GM19240 (cell line): ENCODE measurements around the gene EDN2.

Experiments
- DNase-seq: peaks from one replicate; pipeline ENCODE4 v3.0.0; 2011; ENCODE audit warnings: low spot score; ENCODE audit not compliant: insufficient read length

Gene EDN2

GRCh38 chr1:41439234-41439633 is 45.2 kb downstream of the EDN2 start:
- no peak for DNase-seq

DNA sequence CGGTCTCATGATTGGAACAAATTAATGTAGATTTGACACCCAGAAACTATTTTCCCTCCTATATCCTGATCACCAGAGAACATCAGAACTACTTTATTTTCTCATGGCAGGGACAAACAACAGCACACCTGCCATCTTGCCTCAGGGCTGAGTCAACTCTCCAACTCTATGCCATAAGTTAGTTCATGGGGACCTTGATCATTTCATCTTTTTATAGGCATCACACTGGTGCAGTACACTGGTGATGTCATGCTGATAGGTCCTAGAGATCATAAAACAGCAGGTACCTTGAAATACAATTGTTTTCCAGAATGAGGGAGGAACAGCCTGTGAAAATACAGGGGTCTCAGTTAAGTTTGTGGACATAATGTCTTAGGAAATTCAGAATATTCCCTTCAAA is 45.8 kb downstream of the EDN2 start:
- DNase-seq, result no peak

DNA sequence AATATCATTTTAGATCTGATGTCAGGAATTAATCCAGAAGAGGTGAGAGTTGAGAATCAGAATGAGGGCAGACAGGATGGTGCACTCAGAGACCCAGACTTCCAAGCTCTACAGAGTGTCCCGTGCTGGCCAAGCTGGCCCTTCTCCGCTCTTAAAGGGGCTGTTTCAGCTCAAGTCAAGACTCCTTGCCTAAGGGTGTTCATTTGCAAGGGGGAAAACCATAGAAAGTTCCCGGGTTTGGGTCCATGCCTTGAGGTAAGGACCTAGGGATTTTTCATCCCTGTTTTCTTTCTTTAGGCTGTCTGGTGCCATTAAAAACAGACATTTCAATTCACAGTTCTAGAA is 47.5 kb downstream of the EDN2 start:
- DNase-seq, result no peak

- DNase-seq, result no peak
Observed at GRCh38 chr1:41436281-41437010, 48.0 kb downstream of the EDN2 start.

DNA sequence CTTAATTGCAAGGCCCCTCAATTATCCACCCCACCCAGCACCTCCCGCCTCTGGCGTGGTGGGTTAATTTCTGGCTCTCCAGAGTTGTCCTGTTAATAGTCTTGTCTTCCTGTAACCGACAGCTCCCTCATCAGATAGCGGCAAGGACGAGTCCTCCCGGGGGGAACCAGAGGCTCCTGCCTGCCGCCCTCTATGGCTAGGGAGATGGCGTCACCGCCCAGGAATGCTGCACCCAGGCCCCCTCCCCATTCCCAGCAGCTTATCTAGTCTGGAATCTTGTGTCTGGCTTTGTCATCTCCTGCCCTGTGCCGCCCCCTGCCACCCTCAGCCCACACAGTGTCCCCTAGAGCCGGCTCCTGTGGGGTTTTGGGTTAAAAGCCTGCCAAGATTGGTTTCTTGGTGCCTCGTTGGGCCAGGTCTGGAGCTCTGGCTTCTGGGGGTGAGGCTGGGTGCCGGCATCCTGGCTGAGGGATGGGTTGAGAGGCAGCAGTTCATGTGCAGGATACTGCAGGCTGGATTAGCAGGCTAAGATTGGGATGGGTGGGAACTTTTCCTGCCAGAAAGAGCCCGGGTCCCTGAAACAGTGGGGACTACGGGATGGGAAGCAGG is 48.8 kb downstream of the EDN2 start:
- no peak for DNase-seq

DNA sequence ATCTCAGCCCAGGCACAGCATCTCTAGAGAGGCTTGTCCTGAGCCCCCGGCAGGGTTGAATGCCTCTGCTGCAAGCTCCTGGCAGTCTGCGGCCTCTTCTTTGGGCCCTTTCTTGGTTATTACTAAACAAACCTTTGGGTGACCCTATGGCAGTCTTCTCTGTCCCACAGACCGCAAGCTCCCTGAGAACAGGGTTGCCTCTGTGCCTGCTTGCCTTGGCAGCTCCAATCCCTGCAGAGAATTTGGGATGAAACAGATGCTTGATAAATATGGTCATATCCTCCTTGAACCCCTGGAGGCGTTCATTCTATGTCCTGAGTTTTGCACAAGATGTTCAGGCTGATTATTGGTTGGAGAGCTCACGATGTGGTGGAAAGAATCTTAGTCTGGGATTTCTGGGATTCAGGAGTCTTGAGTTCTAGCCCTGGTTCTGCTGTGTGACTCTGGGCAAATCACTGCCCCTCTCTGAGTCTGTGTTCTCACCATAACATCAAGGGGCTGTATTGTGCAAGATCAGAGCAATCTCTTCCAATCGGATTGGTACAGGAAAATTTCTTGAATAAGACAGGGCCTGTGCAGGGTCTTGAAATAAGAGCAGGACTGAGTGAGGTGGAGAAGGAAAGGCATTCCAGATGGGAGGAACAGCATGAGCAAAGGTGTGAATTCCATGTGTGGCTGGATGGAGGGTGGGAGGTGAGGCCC is 49.6 kb downstream of the EDN2 start:
- DNase-seq, result no peak

- DNase-seq, result no peak
Observed at GRCh38 chr1:41434306-41434705, 50.2 kb downstream of the EDN2 start.

- DNase-seq, result no peak
Observed at GRCh38 chr1:41433501-41433900, 51.0 kb downstream of the EDN2 start.

- peak; percentile 83 for DNase-seq
Observed at GRCh38 chr1:41432481-41433280, 51.8 kb downstream of the EDN2 start.

DNA sequence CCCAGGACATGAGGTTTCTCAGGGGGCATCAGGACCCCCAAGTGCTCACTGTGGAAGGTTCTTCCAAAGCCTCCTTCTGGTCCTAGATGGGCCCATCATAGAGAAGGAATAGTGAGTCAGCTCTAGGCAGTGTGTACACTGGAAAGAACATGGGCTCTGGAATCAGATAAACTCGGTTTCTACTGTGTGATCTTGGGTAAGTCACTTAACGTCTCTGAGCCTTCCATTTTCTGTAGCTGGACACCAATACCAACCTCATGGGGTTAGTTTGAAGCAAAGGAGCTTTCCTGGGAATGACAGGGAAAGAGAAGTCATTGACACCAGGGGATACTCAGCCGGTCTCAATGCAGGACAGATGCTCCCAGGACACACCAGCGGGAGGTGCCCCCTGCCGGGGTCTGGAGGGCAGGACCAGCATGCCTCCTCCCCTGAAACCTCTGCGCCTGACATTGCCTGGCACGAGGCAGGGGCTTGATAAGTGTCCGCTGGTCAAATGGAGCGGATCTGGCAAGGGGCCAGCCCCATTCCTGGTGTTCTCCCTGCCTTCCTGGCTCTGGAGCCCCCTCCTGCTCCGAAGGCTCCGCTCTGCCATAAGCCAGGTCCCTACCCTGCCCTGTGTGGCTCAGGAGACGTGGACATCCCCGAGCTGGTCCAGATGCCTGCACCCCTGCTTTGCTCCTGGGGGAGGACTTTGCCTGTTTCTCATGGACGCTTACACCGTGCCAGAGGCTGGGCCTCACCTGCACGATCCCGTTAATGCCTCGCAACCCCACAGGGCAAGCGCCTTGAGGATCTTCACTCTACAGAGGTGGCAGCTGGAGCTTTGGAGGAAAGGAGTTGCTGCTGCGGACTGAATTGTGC is 52.8 kb downstream of the EDN2 start:
- DNase-seq, result no peak

- no peak for DNase-seq
Observed at GRCh38 chr1:41430582-41430981, 53.9 kb downstream of the EDN2 start.

- DNase-seq, result no peak
Observed at GRCh38 chr1:41430069-41430468, 54.4 kb downstream of the EDN2 start.

- DNase-seq, result no peak
Observed at GRCh38 chr1:41429641-41430035, 54.8 kb downstream of the EDN2 start.
